Stimulated activated CD4-positive, alpha-beta T cell treated with anti-CD3 and anti-CD28 coated beads, Interleukin-2, amount 100 ng/mL, for 24 hours (primary cell): Measurements from ENCODE around the gene FBXO47.

Experiments used
- DNase-seq, 2 donors: peaks; one replicate each; pipeline ENCODE4 v3.0.0-alpha.2; 2020

Gene FBXO47, protein sequence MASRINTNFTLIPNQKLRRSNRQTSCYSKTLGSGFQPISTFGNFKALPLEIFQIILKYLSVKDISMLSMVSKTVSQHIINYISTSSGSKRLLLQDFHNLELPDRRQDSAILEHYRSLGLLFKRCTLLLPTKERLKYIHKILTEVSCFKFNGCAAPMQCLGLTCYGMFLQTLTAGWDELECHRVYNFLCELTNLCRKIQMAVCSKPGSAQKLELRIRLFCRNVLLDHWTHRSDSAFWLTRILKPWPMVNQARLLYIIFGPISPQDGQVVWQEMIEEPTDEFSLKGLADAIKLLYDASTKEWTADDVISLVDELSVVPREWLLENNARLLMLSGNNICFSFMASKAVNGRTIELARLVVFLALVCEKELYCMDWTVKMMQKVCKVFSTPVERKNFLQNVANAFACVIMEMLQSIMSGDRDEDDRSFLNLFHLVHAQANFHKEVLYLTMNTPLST

GRCh38 chr17:38967290-38967738 lies at the start of gene FBXO47:
Gene FBXO47 (minus strand): TSS chr17:38967403. CDS start chr17:38963025, 4,378 bp downstream.
- DNase-seq = peak; percentile 79 to 83

- no peak for DNase-seq
Measured at GRCh38 chr17:39016193-39017153, 49.3 kb upstream of the FBXO47 start.

DNA sequence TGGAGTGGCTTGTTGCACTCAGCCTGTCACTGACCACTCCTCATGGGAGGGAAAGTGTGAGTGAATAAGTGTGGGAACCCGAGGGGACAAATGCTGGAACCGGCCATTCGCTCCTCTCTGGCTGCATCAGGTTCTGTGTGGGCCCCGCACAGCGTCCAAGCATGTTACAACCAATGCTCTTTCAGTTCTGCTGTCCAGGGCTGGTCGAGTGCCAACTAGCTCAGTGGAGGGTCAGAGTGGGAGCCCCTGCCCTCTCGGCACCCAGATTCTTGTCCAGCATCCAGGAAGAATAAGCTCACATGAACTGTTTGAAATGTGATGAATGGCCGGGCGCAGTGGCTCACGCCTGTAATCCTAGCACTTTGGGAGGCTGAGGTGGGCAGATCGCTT lies 48.3 kb upstream of the FBXO47 start:
- DNase-seq = no peak

DNA sequence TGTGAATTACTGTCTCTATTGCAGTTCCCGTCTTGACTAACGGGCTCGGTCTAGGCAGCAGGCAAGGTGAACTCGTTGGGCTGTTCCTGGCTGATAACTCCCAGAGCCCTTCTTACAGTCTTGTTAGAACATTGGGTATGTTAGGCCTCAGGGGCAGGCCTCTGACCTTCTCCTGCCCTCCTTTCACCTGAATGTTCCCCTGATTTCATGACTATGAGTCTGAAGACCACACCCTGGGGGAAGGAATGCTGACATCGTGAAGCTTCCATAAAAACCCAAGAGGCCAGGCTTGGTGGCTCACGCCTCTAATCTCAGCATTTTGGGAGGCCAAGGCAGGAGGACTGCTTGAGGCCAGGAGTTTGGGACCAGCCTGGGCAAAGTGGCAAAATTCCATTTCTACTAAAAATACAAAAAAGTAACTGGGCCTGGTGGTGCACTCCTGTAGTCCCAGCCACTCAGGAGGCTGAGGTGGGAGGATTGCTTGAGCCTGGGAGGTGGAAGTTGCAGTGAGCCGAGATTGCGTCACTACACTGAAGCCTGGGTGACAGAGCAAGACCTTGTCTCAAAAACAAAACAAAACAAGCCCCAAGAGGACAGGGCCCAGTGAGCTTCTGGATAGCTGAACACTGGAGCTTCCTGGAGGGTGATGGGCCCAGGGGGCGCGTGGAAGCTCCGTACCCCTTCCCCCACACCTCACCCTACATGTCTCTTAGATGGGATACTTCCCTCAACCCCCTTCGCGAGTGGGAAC lies 47.8 kb upstream of the FBXO47 start:
- no peak for DNase-seq

- DNase-seq = no peak
Measured at GRCh38 chr17:39014044-39014794, 47.0 kb upstream of the FBXO47 start.

DNA sequence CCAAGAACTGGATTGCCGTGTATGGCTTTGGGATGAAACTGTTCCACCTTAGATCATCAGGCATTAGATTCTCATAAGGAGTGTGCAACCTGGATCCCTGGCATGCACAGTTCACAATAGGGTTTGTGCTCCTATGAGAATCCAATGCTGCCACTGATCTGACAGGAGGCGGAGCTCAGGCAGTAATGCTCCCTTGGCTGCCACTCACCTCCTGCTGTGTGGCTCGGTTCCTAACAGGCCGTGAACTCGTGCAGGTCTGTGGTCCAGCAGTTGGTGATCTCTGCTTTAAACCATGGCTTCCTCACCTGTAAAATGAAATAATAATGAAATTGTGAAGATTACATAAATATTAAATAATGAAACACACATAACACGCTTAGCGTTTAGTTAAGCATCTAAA lies 45.5 kb upstream of the FBXO47 start:
- DNase-seq = no peak

GRCh38 chr17:39011907-39012468 lies 44.8 kb upstream of the FBXO47 start:
- DNase-seq = no peak

- DNase-seq = no peak
Measured at GRCh38 chr17:39009581-39010001, 42.4 kb upstream of the FBXO47 start.

- DNase-seq = no peak
Measured at GRCh38 chr17:39008633-39009032, 41.4 kb upstream of the FBXO47 start.

- peak; percentile 31 to 54 for DNase-seq
Measured at GRCh38 chr17:39002991-39003715, 36.0 kb upstream of the FBXO47 start.

DNA sequence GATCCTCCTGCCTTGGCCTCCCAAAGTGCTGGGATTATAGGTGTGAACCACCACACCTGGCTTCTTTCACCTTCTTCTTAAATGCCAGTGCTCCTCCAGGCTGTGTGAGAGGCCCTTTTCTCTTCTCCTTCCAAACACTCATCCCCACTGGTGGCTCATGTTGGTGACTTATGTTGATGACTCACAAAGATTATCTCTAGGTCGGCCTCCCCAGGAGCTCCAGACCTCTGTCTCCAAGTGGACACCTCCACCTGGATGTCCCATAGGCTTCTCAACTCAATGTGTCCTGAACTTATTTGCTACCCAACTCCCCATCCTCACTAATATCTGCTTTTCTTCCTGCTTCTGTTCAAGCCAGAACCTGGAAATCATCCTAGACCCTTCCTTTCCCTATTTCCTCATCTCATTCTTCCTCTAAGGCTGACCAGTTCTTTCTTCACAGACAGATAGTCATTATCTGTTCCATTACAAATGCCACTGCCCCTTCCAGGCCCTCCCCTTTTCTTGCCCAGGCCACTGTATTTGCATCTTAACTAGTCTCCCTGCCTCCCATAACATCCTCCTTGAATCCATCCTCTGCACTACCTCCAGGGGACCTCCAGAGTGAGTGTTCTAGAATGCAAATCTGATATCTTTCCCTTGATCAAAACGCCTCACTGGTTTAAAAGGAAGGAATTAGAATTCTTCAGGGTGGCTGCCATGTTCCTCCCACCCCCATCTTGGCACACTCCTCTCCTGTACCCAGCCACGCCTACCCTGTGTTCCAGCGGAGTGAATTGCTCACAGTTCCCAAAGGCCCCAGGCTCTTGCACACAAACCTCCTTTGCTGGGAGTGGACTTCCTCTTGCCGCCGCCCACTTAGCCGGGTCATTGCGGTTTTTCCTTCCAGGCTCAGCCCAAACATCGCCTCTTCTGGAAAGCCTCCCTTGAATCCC lies 34.8 kb upstream of the FBXO47 start:
- DNase-seq = peak in 1 of 2 donors; percentile 7

GRCh38 chr17:39000021-39000601 lies 32.9 kb upstream of the FBXO47 start:
- no peak for DNase-seq

DNA sequence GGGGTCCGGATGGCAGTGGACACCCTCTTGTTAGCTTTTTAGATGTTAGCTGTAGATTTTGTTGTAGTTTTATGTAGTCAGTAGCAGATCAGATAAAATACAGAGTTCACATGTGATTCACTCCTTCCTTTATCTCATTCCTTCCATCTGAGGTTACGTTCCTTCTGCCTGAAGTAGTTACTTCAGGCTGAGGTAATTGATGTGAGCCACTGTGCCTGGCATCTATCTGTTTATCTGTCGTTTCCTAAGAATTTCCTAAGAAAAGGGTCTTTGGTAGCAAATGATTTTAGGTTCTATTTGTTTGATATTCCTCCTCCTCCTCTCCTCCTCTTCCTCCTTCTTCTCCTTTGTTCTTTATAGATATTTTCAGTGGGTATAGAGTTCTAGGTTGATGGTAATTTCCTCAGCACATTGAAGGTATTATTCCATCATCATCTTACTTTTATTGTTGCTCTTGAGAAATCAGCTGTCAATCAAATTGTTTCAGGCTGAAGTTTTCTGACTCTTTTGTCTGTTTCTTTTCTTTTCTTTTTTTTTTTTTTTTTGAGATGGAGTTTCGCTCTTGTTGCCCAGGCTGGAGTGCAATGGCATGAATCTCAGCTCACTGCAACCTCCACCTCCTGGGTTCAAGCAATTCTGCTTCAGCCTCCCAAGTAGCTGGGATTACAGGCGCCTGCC lies 29.6 kb upstream of the FBXO47 start:
- DNase-seq = no peak

- no peak for DNase-seq
Measured at GRCh38 chr17:38994026-38994425, 26.8 kb upstream of the FBXO47 start.

DNA sequence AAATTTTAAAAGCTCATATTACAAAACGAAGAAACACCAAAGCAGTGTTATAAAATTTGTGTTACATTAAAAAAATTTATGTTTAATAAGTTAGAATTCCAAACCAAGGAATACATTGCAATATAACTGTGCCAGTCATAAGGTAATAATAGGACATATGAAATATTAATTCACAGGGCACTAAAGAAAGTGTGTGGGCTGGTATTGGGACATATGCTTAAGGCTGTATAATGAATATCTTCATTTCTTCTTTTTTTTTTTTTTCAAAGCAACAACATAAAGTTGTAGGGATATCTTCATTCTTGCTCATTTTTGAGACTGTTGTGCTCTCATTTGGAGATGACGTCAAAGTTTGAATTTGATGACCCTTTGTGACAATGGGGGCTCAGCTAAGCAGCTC lies 17.5 kb upstream of the FBXO47 start:
- no peak for DNase-seq

DNA sequence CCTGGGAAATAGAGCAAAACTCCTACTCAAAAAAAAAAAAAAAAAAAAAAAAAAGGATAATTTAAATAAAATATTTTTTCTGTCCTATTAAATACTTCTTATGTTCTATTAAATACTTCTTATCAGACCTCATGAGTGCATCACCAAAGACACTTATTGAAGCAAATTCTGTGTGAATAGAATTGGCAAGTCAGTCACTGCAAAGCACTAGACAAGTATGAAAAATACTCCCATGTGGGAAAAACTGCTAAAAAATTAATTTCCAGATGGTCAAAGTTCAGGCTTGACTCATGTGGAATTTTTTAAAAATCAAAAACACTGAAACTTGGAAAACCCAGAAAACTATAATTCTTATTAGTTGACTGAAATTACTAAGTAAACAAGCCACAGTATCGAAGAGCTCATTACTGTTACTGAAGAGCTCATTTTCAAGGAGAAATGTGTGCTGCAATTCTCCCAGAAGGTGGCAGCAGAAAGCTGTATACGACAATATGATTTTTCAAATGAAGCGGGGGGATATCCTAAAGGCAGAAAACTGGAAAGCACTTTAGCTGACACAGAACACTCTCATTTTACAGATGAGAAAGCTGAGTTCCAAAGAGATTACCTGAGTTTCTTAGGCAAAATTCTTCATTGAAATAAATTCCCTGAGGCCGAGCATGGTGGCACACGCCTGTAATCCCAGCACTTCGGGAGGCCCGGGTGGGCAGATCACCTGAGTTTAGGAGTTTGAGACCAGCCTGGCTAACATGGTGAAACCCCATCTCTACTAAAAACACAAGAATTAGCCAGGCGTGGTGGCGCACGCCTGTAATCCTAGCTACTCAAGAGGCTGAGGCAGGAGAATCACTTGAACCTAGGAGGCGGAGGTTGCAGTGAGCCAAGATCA lies 15.9 kb upstream of the FBXO47 start:
- peak; percentile 38 to 52 for DNase-seq

GRCh38 chr17:38981636-38982035 lies 14.4 kb upstream of the FBXO47 start:
- no peak for DNase-seq
